ENCODE results near the gene ANTXR2.

Gene ANTXR2

DNA sequence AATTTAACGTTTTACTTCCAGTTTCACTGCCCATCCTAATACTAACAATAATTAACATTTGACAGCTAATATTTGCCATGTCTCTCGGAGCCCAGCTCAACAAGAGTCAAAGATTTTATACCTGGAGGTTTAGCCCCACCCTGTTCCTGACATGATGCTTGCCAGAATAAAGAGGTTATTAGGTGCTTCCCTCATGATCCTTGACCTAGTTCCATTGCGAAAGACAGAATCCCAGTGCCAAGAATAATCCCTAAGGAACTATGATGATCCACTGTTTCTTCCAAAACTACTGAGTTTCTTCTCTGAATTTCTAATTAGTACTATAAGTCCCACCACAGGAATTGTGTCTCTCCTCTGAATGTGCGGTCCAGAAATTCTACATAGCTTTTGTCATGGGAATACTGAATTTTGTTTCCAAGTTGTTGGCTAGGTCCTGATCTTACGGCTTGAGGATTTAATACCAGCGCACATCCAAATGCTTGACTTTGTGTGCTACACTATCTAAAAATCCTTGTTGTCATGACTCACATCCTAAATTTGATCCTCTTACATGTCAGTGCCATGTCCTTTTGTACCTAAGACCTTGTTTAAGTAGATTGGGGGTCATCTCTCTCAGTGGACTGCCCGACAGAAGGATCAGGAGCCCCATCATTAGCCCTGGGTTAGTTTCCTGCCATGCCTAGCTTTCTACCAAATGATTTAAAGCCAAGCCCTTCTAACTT, 23.1 kb downstream of the ANTXR2 start:
- H2AK5ac ChIP-seq (ENCODE audit: low read length): no peak overlapping the region
- H3K4me3 ChIP-seq (ENCODE audit: low read depth, low read length): no peak overlapping the region
- no peak overlapping the region for H2BK120ac ChIP-seq (ENCODE audit: insufficient read depth, low read length, poor library complexity)
- no peaks in the 10 kb centered on the region for H3K9me3 ChIP-seq (ENCODE audit: insufficient read depth, low read depth, low read length)
- H3K4me2 ChIP-seq (ENCODE audit: low read length): no peak overlapping the region
- DNase-seq: no peak
- no peak overlapping the region for H4K91ac ChIP-seq (ENCODE audit: low read depth, low read length)
- no peak overlapping the region for H3K4ac ChIP-seq (ENCODE audit: low read depth, low read length)
- WGBS (ENCODE audit: extremely low coverage, insufficient coverage, insufficient read length): no CpG with 5 or more reads among the region's 7 CpGs
- H4K12ac ChIP-seq (ENCODE audit: low read depth, low read length): no peak overlapping the region
- H2AFZ ChIP-seq (ENCODE audit: insufficient read depth, low read length, poor library complexity): no peak overlapping the region
- no peak overlapping the region for H3K14ac ChIP-seq (ENCODE audit: low read length)
- H3K23ac ChIP-seq (ENCODE audit: low read length): no peak overlapping the region
- H3K79me2 ChIP-seq (ENCODE audit: control insufficient read depth, insufficient read depth, low read length, poor library complexity): no peaks in the 10 kb centered on the region
- H3K27me3 ChIP-seq (ENCODE audit: insufficient read depth, low read length): no peaks in the 10 kb centered on the region
- no peak overlapping the region for H3K18ac ChIP-seq (ENCODE audit: low read length)
- no peaks in the 10 kb centered on the region for H3K4me1 ChIP-seq (ENCODE audit: control insufficient read depth in 1 of 2, insufficient read depth in 2 of 2, low read length in 2 of 2)
- H4K8ac ChIP-seq (ENCODE audit: low read depth, low read length): no peak overlapping the region
- no peak overlapping the region for H2BK12ac ChIP-seq (ENCODE audit: low read length)
- no peak overlapping the region for H2BK5ac ChIP-seq (ENCODE audit: low read depth, low read length, poor library complexity)
- H3K27ac ChIP-seq (ENCODE audit: low read depth, low read length): no peak overlapping the region
- no peaks in the 10 kb centered on the region for H3K36me3 ChIP-seq (ENCODE audit: control insufficient read depth in 1 of 2, insufficient read depth in 2 of 2, low read length in 2 of 2)
- H3K79me1 ChIP-seq (ENCODE audit: low read length): no peaks in the 10 kb centered on the region
- no peak overlapping the region for H3K9ac ChIP-seq (ENCODE audit: low read length)

- no peak overlapping the region for H2AFZ ChIP-seq (ENCODE audit: insufficient read depth, low read length, poor library complexity)
- H3K14ac ChIP-seq (ENCODE audit: low read length): no peak overlapping the region
- H3K79me1 ChIP-seq (ENCODE audit: low read length): no peaks in the 10 kb centered on the region
- H3K18ac ChIP-seq (ENCODE audit: low read length): no peak overlapping the region
- H3K9ac ChIP-seq (ENCODE audit: low read length): no peak overlapping the region
- no peak overlapping the region for H3K4me2 ChIP-seq (ENCODE audit: low read length)
- DNase-seq: no peak
- no peak overlapping the region for H2BK120ac ChIP-seq (ENCODE audit: insufficient read depth, low read length, poor library complexity)
- H3K27me3 ChIP-seq (ENCODE audit: insufficient read depth, low read length): no peaks in the 10 kb centered on the region
- no peak overlapping the region for H3K27ac ChIP-seq (ENCODE audit: low read depth, low read length)
- H2BK12ac ChIP-seq (ENCODE audit: low read length): no peak overlapping the region
- H4K8ac ChIP-seq (ENCODE audit: low read depth, low read length): no peak overlapping the region
- no peak overlapping the region for H4K91ac ChIP-seq (ENCODE audit: low read depth, low read length)
- no peak overlapping the region for H2BK5ac ChIP-seq (ENCODE audit: low read depth, low read length, poor library complexity)
- H4K12ac ChIP-seq (ENCODE audit: low read depth, low read length): no peak overlapping the region
- no peak overlapping the region for H3K23ac ChIP-seq (ENCODE audit: low read length)
- no peak overlapping the region for H3K4ac ChIP-seq (ENCODE audit: low read depth, low read length)
- no peak overlapping the region for H2AK5ac ChIP-seq (ENCODE audit: low read length)
- H3K4me3 ChIP-seq (ENCODE audit: low read depth, low read length): no peak overlapping the region
- H3K4me1 ChIP-seq (ENCODE audit: control insufficient read depth in 1 of 2, insufficient read depth in 2 of 2, low read length in 2 of 2): no peaks in the 10 kb centered on the region
- H3K36me3 ChIP-seq (ENCODE audit: control insufficient read depth in 1 of 2, insufficient read depth in 2 of 2, low read length in 2 of 2): no peaks in the 10 kb centered on the region
- H3K9me3 ChIP-seq (ENCODE audit: insufficient read depth, low read depth, low read length): no peaks in the 10 kb centered on the region
- no peaks in the 10 kb centered on the region for H3K79me2 ChIP-seq (ENCODE audit: control insufficient read depth, insufficient read depth, low read length, poor library complexity)
Measured at GRCh38 chr4:80049402-80049801, 23.6 kb downstream of the ANTXR2 start.

DNA sequence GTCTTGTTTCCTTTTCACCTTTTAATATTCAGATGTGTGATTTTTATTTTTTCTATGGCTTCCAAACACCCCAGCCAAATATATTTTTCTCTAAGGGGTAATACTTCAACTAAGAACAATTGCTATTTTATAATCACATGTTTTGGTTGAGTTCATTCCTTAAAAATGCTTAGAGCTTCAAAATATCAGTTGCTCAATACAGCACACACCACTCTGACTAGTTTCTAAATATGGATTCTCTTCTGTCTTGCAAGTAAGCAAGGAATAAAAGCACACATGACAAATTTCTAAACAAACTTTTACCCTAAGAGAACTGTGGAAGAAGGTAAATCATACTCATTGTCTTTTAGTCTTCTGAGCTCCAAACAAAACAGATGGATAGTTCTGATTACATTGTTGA, 27.2 kb downstream of the ANTXR2 start:
- Histone ChIP-seq H2BK5ac (ENCODE audit: low read depth, low read length, poor library complexity) (no peak overlapping the region), H3K4me1 (ENCODE audit: control insufficient read depth in 1 of 2, insufficient read depth in 2 of 2, low read length in 2 of 2) (no peaks in the 10 kb centered on the region), H3K27ac (ENCODE audit: low read depth, low read length) (no peak overlapping the region), H4K12ac (ENCODE audit: low read depth, low read length) (no peak overlapping the region), H3K9me3 (ENCODE audit: insufficient read depth, low read depth, low read length) (no peaks in the 10 kb centered on the region), H3K4me3 (ENCODE audit: low read depth, low read length) (no peak overlapping the region), H3K4ac (ENCODE audit: low read depth, low read length) (no peak overlapping the region), H2AFZ (ENCODE audit: insufficient read depth, low read length, poor library complexity) (no peak overlapping the region), H3K36me3 (ENCODE audit: control insufficient read depth in 1 of 2, insufficient read depth in 2 of 2, low read length in 2 of 2) (no peaks in the 10 kb centered on the region), H3K27me3 (ENCODE audit: insufficient read depth, low read length) (no peaks in the 10 kb centered on the region), H3K79me1 (ENCODE audit: low read length) (no peaks in the 10 kb centered on the region), H2BK120ac (ENCODE audit: insufficient read depth, low read length, poor library complexity) (no peak overlapping the region), H3K18ac (ENCODE audit: low read length) (no peak overlapping the region), H3K23ac (ENCODE audit: low read length) (no peak overlapping the region), H4K8ac (ENCODE audit: low read depth, low read length) (no peak overlapping the region), H3K14ac (ENCODE audit: low read length) (no peak overlapping the region), H2BK12ac (ENCODE audit: low read length) (no peak overlapping the region), H2AK5ac (ENCODE audit: low read length) (no peak overlapping the region), H3K4me2 (ENCODE audit: low read length) (no peak overlapping the region), H4K91ac (ENCODE audit: low read depth, low read length) (no peak overlapping the region), H3K79me2 (ENCODE audit: control insufficient read depth, insufficient read depth, low read length, poor library complexity) (no peaks in the 10 kb centered on the region), H3K9ac (ENCODE audit: low read length) (no peak overlapping the region)
- no peak for DNase-seq

- no peak overlapping the region for H4K12ac ChIP-seq (ENCODE audit: low read depth, low read length)
- no peaks in the 10 kb centered on the region for H3K9me3 ChIP-seq (ENCODE audit: insufficient read depth, low read depth, low read length)
- no peaks in the 10 kb centered on the region for H3K36me3 ChIP-seq (ENCODE audit: control insufficient read depth in 1 of 2, insufficient read depth in 2 of 2, low read length in 2 of 2)
- H2AFZ ChIP-seq (ENCODE audit: insufficient read depth, low read length, poor library complexity): no peak overlapping the region
- no peak overlapping the region for H2BK12ac ChIP-seq (ENCODE audit: low read length)
- no peak overlapping the region for H4K8ac ChIP-seq (ENCODE audit: low read depth, low read length)
- no peaks in the 10 kb centered on the region for H3K4me1 ChIP-seq (ENCODE audit: control insufficient read depth in 1 of 2, insufficient read depth in 2 of 2, low read length in 2 of 2)
- H2AK5ac ChIP-seq (ENCODE audit: low read length): no peak overlapping the region
- no peak overlapping the region for H4K91ac ChIP-seq (ENCODE audit: low read depth, low read length)
- no peak overlapping the region for H3K9ac ChIP-seq (ENCODE audit: low read length)
- no peaks in the 10 kb centered on the region for H3K79me2 ChIP-seq (ENCODE audit: control insufficient read depth, insufficient read depth, low read length, poor library complexity)
- no peak overlapping the region for H2BK5ac ChIP-seq (ENCODE audit: low read depth, low read length, poor library complexity)
- H3K27ac ChIP-seq (ENCODE audit: low read depth, low read length): no peak overlapping the region
- no peak overlapping the region for H3K4me3 ChIP-seq (ENCODE audit: low read depth, low read length)
- no CpG with 5 or more reads among the region's 3 CpGs for WGBS (ENCODE audit: extremely low coverage, insufficient coverage, insufficient read length)
- DNase-seq: no peak
- H3K79me1 ChIP-seq (ENCODE audit: low read length): no peaks in the 10 kb centered on the region
- H3K18ac ChIP-seq (ENCODE audit: low read length): no peak overlapping the region
- no peak overlapping the region for H3K4ac ChIP-seq (ENCODE audit: low read depth, low read length)
- H3K27me3 ChIP-seq (ENCODE audit: insufficient read depth, low read length): no peaks in the 10 kb centered on the region
- H3K23ac ChIP-seq (ENCODE audit: low read length): no peak overlapping the region
- no peak overlapping the region for H3K14ac ChIP-seq (ENCODE audit: low read length)
- H2BK120ac ChIP-seq (ENCODE audit: insufficient read depth, low read length, poor library complexity): no peak overlapping the region
- H3K4me2 ChIP-seq (ENCODE audit: low read length): no peak overlapping the region
Measured at GRCh38 chr4:80043541-80043940, 29.5 kb downstream of the ANTXR2 start.
